ENCODE measurements around the gene BCAS3. TPM values are rescaled to one million over a fixed set of nuclear protein-coding genes. Genes with fewer than 3 reads are reported as not detected.

Gene BCAS3
- total and polyA plus RNA-seq, 2 donors, result 6.9 to 12.4 TPM

- no peaks in the 10 kb centered on the region for H3K4me1 ChIP-seq (ENCODE audit: control insufficient read depth in 2 of 2, insufficient read depth in 2 of 2, low read length in 2 of 2)
- no peaks in the 10 kb centered on the region for H3K36me3 ChIP-seq (ENCODE audit: control insufficient read depth in 2 of 2, insufficient read depth in 2 of 2, low read length in 1 of 2)
- whole genome bisulfite sequencing, result 93% methylated on average over 3 of the region's 3 CpGs
- no peaks in the 10 kb centered on the region for H3K9me3 ChIP-seq (ENCODE audit: control insufficient read depth in 2 of 2, insufficient read depth in 1 of 2, low read length in 1 of 2)
- DNase-seq (ENCODE audit: low read depth in 6 of 9, low spot score in 9 of 9), result no peak
- H3K27ac ChIP-seq (ENCODE audit: low read depth in 1 of 2, low read length in 1 of 2), result no peak overlapping the region
- H3K4me3 ChIP-seq (ENCODE audit: low read length in 2 of 2), result no peak overlapping the region
- no peaks in the 10 kb centered on the region for H3K27me3 ChIP-seq (ENCODE audit: control insufficient read depth in 2 of 2, insufficient read depth in 1 of 2, low read length in 1 of 2)
These were observed 581.7 kb downstream of the BCAS3 start for GRCh38 chr17:61259360-61259759.

- 94% methylated on average over 12 of the region's 12 CpGs for WGBS
- Histone ChIP-seq H3K4me3 (ENCODE audit: low read length in 2 of 2) (no peak overlapping the region), H3K9me3 (ENCODE audit: control insufficient read depth in 2 of 2, insufficient read depth in 1 of 2, low read length in 1 of 2) (no peaks in the 10 kb centered on the region), H3K4me1 (ENCODE audit: control insufficient read depth in 2 of 2, insufficient read depth in 2 of 2, low read length in 2 of 2) (no peaks in the 10 kb centered on the region), H3K36me3 (ENCODE audit: control insufficient read depth in 2 of 2, insufficient read depth in 2 of 2, low read length in 1 of 2) (no peaks in the 10 kb centered on the region), H3K27ac (ENCODE audit: low read depth in 1 of 2, low read length in 1 of 2) (no peak overlapping the region), H3K27me3 (ENCODE audit: control insufficient read depth in 2 of 2, insufficient read depth in 1 of 2, low read length in 1 of 2) (no peaks in the 10 kb centered on the region)
- DNase-seq (ENCODE audit: low read depth in 6 of 9, low spot score in 9 of 9), result no peak
These were observed 582.6 kb downstream of the BCAS3 start for GRCh38 chr17:61260071-61260797.

- WGBS, result 93% methylated on average over 6 of the region's 6 CpGs
- Histone ChIP-seq H3K4me1 (ENCODE audit: control insufficient read depth in 2 of 2, insufficient read depth in 2 of 2, low read length in 2 of 2) (no peaks in the 10 kb centered on the region), H3K36me3 (ENCODE audit: control insufficient read depth in 2 of 2, insufficient read depth in 2 of 2, low read length in 1 of 2) (no peaks in the 10 kb centered on the region), H3K27me3 (ENCODE audit: control insufficient read depth in 2 of 2, insufficient read depth in 1 of 2, low read length in 1 of 2) (no peaks in the 10 kb centered on the region), H3K27ac (ENCODE audit: low read depth in 1 of 2, low read length in 1 of 2) (no peak overlapping the region), H3K4me3 (ENCODE audit: low read length in 2 of 2) (no peak overlapping the region), H3K9me3 (ENCODE audit: control insufficient read depth in 2 of 2, insufficient read depth in 1 of 2, low read length in 1 of 2) (no peaks in the 10 kb centered on the region)
- DNase-seq (ENCODE audit: low read depth in 6 of 9, low spot score in 9 of 9), result no peak
These were observed 583.5 kb downstream of the BCAS3 start for GRCh38 chr17:61261001-61261637.

- 97% methylated on average over 2 of the region's 2 CpGs for WGBS
- no peaks in the 10 kb centered on the region for H3K36me3 ChIP-seq (ENCODE audit: control insufficient read depth in 2 of 2, insufficient read depth in 2 of 2, low read length in 1 of 2)
- DNase-seq (ENCODE audit: low read depth in 6 of 9, low spot score in 9 of 9), result no peak
- H3K4me3 ChIP-seq (ENCODE audit: low read length in 2 of 2), result no peak overlapping the region
- H3K27ac ChIP-seq (ENCODE audit: low read depth in 1 of 2, low read length in 1 of 2), result no peak overlapping the region
- no peaks in the 10 kb centered on the region for H3K9me3 ChIP-seq (ENCODE audit: control insufficient read depth in 2 of 2, insufficient read depth in 1 of 2, low read length in 1 of 2)
- H3K27me3 ChIP-seq (ENCODE audit: control insufficient read depth in 2 of 2, insufficient read depth in 1 of 2, low read length in 1 of 2), result no peaks in the 10 kb centered on the region
- H3K4me1 ChIP-seq (ENCODE audit: control insufficient read depth in 2 of 2, insufficient read depth in 2 of 2, low read length in 2 of 2), result no peaks in the 10 kb centered on the region
These were observed 587.7 kb downstream of the BCAS3 start for GRCh38 chr17:61265397-61265796.

DNA sequence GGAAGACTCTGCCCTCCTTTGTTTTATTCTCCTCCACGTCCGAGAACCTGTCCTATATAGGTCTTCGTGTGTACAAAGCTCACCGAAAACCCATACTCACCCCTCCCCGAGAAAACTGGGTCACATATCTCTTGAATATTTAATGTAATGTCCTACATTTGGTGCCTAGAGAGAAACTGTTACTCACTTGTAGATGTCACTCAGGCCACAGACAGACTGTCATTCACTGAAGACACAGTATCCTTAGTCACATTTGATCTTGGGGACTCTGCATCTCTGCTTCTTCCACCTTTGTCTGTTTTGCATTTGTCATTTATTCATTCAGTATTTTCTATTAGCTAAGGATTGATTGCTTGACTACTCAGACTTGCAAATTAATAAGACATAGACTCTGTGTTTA lies 590.2 kb downstream of the BCAS3 start:
- H3K27ac ChIP-seq (ENCODE audit: low read depth in 1 of 2, low read length in 1 of 2), result no peak overlapping the region
- 97% methylated on average over 5 of the region's 5 CpGs for WGBS
- no peaks in the 10 kb centered on the region for H3K27me3 ChIP-seq (ENCODE audit: control insufficient read depth in 2 of 2, insufficient read depth in 1 of 2, low read length in 1 of 2)
- H3K9me3 ChIP-seq (ENCODE audit: control insufficient read depth in 2 of 2, insufficient read depth in 1 of 2, low read length in 1 of 2), result no peaks in the 10 kb centered on the region
- no peaks in the 10 kb centered on the region for H3K36me3 ChIP-seq (ENCODE audit: control insufficient read depth in 2 of 2, insufficient read depth in 2 of 2, low read length in 1 of 2)
- no peak overlapping the region for H3K4me3 ChIP-seq (ENCODE audit: low read length in 2 of 2)
- H3K4me1 ChIP-seq (ENCODE audit: control insufficient read depth in 2 of 2, insufficient read depth in 2 of 2, low read length in 2 of 2), result no peaks in the 10 kb centered on the region
- no peak for DNase-seq (ENCODE audit: low read depth in 6 of 9, low spot score in 9 of 9)

DNA sequence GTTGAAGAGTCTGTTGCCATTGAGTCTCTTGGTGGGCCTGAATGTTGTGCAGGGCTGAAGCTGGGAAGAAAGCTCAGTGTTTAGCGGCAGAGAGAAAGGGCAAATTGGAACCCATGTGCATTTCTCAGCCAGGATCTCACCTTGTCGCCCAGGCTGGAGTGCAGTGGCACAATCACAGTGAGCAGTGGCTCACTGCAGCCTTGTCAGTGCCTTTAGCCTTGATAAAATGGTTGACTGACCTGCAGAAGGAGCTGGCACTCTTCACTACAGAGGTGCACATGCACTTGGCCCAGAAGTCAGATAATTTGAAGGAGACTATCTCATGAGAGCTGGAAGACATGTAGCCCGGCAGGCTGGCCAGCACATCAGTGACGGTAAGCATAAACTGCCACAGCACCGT lies 597.7 kb downstream of the BCAS3 start:
- Histone ChIP-seq H3K36me3 (ENCODE audit: control insufficient read depth in 2 of 2, insufficient read depth in 2 of 2, low read length in 1 of 2) (no peaks in the 10 kb centered on the region), H3K27me3 (ENCODE audit: control insufficient read depth in 2 of 2, insufficient read depth in 1 of 2, low read length in 1 of 2) (no peaks in the 10 kb centered on the region), H3K4me3 (ENCODE audit: low read length in 2 of 2) (no peak overlapping the region), H3K4me1 (ENCODE audit: control insufficient read depth in 2 of 2, insufficient read depth in 2 of 2, low read length in 2 of 2) (no peaks in the 10 kb centered on the region), H3K27ac (ENCODE audit: low read depth in 1 of 2, low read length in 1 of 2) (no peak overlapping the region), H3K9me3 (ENCODE audit: control insufficient read depth in 2 of 2, insufficient read depth in 1 of 2, low read length in 1 of 2) (no peaks in the 10 kb centered on the region)
- 98% methylated on average over 5 of the region's 5 CpGs for WGBS
- no peak for DNase-seq (ENCODE audit: low read depth in 6 of 9, low spot score in 9 of 9)

DNA sequence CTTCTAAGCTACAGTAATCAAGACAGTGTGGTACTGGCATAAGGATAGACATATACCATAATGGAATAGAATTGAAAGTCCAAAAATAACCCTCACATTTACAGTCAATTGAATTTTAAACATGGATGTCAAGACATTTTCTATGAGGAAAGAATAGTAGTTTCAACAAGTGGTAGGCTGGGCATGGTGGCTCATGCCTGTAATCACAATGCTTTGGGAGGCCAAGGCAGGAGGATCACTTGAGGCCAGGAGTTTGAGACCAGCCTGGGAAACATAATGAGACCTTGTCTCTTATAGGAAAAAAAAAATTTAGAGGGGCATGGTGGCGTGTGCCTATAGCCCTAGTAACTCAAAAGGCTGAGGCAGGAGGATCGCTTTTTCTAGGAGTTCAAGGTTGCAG lies 599.2 kb downstream of the BCAS3 start:
- H3K4me1 ChIP-seq (ENCODE audit: control insufficient read depth in 2 of 2, insufficient read depth in 2 of 2, low read length in 2 of 2), result no peaks in the 10 kb centered on the region
- H3K27ac ChIP-seq (ENCODE audit: low read depth in 1 of 2, low read length in 1 of 2), result no peak overlapping the region
- 99% methylated on average over 2 of the region's 2 CpGs for WGBS
- no peak for DNase-seq (ENCODE audit: low read depth in 6 of 9, low spot score in 9 of 9)
- H3K36me3 ChIP-seq (ENCODE audit: control insufficient read depth in 2 of 2, insufficient read depth in 2 of 2, low read length in 1 of 2), result no peaks in the 10 kb centered on the region
- no peaks in the 10 kb centered on the region for H3K9me3 ChIP-seq (ENCODE audit: control insufficient read depth in 2 of 2, insufficient read depth in 1 of 2, low read length in 1 of 2)
- no peak overlapping the region for H3K4me3 ChIP-seq (ENCODE audit: low read length in 2 of 2)
- no peaks in the 10 kb centered on the region for H3K27me3 ChIP-seq (ENCODE audit: control insufficient read depth in 2 of 2, insufficient read depth in 1 of 2, low read length in 1 of 2)

- Histone ChIP-seq H3K9me3 (ENCODE audit: control insufficient read depth in 2 of 2, insufficient read depth in 1 of 2, low read length in 1 of 2) (no peaks in the 10 kb centered on the region), H3K27ac (ENCODE audit: low read depth in 1 of 2, low read length in 1 of 2) (no peak overlapping the region), H3K4me3 (ENCODE audit: low read length in 2 of 2) (no peak overlapping the region), H3K27me3 (ENCODE audit: control insufficient read depth in 2 of 2, insufficient read depth in 1 of 2, low read length in 1 of 2) (no peaks in the 10 kb centered on the region), H3K36me3 (ENCODE audit: control insufficient read depth in 2 of 2, insufficient read depth in 2 of 2, low read length in 1 of 2) (no peaks in the 10 kb centered on the region), H3K4me1 (ENCODE audit: control insufficient read depth in 2 of 2, insufficient read depth in 2 of 2, low read length in 2 of 2) (no peaks in the 10 kb centered on the region)
- WGBS, result 91% methylated on average over 1 of the region's 1 CpG
- DNase-seq (ENCODE audit: low read depth in 6 of 9, low spot score in 9 of 9), result no peak
These were observed 602.0 kb downstream of the BCAS3 start for GRCh38 chr17:61279476-61280145.

DNA sequence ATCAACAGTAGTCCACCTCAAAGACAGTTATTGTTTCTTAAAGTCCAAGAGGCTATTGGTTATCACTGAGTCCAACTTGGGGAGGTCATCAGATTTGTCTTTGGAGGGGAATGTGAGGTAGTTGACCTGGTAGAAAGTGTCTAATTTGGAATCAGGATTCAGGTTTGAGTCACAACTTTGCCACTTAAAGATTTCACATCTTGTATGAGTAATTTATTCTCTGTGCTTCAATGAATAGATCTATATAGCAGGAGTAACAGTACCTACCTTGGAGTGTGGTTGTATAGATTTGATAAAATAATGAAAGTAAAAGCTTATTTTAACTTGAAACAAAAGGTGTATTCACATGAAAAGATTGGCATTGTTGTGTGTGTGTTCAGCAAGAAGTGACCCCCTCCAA lies 602.7 kb downstream of the BCAS3 start:
- no peak for DNase-seq (ENCODE audit: low read depth in 6 of 9, low spot score in 9 of 9)
- no peak overlapping the region for H3K4me3 ChIP-seq (ENCODE audit: low read length in 2 of 2)
- no peaks in the 10 kb centered on the region for H3K9me3 ChIP-seq (ENCODE audit: control insufficient read depth in 2 of 2, insufficient read depth in 1 of 2, low read length in 1 of 2)
- no peaks in the 10 kb centered on the region for H3K4me1 ChIP-seq (ENCODE audit: control insufficient read depth in 2 of 2, insufficient read depth in 2 of 2, low read length in 2 of 2)
- no peaks in the 10 kb centered on the region for H3K36me3 ChIP-seq (ENCODE audit: control insufficient read depth in 2 of 2, insufficient read depth in 2 of 2, low read length in 1 of 2)
- H3K27ac ChIP-seq (ENCODE audit: low read depth in 1 of 2, low read length in 1 of 2), result no peak overlapping the region
- no peaks in the 10 kb centered on the region for H3K27me3 ChIP-seq (ENCODE audit: control insufficient read depth in 2 of 2, insufficient read depth in 1 of 2, low read length in 1 of 2)
